HG03521 (cell line): ENCODE data around the gene ARF6.
A peak's percentile ranks its signal among the peaks of the same experiment; 100 is the strongest.
"Not testable (repeated sequence)": the region's sequence is repeated elsewhere in the genome, so short reads cannot be mapped to it uniquely, and the experiment has no call there.

Source experiments
- ATAC-seq: cut with Tn5 transposase; IDR thresholded peaks from one replicate; pipeline ENCODE4 v1.9.1; 2021; ENCODE audit warnings: mild to moderate bottlenecking, moderate library complexity; ENCODE audit not compliant: unreplicated experiment

The ARF6 gene

DNA sequence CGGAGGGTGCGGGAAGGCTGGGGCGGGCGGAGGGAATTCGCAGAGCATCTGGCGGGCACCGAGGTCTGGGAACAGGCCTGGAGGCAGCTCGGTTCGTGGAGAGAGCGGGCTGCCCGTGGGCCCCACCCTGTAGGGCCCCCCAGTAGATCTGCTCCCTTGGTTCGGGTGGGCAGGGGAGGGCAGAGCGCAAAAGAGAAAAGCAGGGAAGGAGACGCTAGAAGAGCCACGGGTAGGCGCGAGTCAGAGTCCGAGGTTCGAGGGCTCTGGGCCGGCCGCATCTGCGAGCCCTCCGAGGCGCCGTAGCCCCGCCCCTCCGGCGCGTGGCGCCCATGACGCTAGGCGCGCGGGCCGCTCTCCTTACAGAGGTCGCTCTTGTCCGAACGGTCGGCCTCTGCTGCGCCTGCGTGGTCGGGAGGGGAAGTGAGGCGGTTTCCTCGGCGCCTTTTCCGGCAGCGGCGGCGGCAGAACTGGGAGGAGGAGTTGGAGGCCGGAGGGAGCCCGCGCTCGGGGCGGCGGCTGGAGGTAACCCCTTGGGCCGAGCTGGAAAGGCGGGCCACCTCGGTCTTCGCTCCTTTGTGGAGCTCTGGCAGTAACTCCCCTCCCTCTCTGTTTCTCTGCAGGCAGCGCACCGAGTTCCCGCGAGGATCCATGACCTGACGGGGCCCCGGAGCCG lies at the start of gene ARF6:
Gene ARF6 (plus strand): TSS at position 447 of the 673 bp plus-strand sequence. CDS start 655 bp downstream, outside the sequence.
- ATAC-seq: peak; percentile 88

DNA sequence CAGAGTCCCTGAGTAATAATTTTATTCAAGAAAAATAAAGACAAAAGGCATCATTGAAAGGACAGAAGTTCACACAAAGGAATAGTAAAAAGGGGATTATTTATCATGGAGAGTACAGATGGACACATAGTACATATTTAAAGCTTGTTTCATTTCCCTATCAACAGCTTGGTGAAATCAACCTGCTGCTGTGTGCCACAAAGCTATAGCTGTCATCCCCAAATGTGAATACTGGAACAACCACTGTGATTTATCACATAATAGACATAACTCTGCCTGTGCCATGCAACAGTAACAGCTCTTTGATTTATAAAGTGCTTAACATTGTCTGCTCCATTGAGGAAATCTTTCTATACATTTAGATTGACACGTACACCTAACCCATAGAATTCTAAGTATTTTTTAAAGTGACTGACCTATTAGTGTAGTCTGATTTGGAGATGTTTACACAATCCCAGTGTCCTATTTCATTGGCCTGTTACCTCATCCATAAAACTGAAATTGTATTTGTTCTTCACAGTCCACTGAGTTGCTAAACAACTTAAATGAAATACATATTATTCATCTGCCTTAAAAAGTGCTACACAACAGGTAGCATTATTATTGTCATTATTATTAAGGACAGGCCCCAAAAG lies 43.6 kb upstream of the ARF6 start:
- no peak for ATAC-seq

DNA sequence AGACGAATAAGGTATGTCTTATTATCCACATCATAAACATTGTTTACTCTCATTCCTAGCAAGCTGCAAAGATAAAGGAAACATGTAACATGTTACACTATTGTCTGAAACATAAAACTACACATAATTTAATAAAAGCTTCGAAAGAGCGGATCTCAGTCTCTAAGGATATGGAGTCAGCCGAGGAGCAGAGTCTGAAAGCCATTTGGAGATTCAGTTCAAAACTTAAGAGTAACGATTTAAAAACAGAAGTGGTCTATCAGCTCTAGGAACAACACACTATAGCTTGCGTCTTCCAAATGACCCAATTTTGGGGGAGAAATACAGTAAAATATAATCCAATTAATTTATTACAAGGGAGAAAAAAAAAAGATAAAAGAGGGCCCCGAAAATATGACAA lies 41.1 kb upstream of the ARF6 start:
- ATAC-seq: no peak

DNA sequence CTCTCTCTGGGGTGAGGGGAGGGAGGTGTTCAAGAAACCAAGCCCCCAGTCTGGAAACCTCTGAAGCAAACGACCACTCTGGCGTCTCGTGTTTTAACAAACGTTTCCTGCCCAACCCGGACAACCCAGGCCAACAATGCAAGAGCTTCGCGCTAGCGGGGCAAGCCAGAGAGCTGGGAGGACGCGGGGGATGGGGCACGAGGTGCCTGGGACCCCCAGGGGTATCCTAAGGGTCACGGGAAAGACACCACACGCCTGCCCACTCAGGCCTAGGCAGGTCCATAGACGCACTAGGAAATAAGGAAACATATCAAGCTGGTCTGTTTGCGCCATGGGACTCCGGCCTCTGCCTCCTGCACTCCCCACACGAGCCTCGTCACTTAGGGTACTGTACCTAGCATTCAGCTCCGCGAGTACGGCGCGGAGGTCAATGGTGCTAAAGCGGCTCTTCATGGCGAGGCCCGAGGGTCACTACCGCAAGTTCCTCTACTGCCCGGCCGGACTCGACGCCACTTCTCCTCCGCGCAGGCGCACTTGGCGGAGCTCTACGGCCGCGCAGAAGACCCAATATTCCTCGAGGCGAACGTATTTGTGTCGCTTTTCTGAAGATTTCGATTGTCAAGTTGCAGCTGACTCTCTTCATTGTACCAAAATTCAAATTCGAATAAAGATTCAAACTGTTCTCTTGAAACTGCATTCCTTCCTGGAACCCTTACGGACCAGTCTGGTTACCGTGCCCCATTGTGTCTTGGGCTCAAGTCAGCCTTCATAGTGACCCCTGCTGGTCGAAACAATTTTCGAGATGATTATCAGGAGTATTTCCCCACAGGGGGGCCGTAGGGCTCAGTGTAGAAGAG lies 40.4 kb upstream of the ARF6 start, which contains the start of gene NEMF:
Gene NEMF (minus strand): TSS at position 488 of the 857 bp plus-strand sequence. CDS start 35 bp downstream, at position 453.
- peak; percentile 66 for ATAC-seq

DNA sequence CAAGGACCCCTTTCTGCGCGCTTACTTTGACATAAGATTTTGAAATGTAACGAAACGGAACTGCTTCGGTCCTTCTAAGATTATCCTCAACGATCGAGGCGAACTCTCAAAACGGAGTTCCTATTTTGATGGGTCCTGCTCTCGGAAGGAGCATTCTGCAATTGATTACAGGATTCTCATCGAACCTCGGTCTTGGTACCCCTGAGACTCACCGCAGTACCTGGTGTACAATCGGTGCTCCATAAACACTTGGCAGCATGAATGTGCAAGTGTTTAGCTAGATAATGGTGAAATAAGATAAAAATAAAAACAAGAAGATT lies 39.8 kb upstream of the ARF6 start:
- ATAC-seq: peak; percentile 10

DNA sequence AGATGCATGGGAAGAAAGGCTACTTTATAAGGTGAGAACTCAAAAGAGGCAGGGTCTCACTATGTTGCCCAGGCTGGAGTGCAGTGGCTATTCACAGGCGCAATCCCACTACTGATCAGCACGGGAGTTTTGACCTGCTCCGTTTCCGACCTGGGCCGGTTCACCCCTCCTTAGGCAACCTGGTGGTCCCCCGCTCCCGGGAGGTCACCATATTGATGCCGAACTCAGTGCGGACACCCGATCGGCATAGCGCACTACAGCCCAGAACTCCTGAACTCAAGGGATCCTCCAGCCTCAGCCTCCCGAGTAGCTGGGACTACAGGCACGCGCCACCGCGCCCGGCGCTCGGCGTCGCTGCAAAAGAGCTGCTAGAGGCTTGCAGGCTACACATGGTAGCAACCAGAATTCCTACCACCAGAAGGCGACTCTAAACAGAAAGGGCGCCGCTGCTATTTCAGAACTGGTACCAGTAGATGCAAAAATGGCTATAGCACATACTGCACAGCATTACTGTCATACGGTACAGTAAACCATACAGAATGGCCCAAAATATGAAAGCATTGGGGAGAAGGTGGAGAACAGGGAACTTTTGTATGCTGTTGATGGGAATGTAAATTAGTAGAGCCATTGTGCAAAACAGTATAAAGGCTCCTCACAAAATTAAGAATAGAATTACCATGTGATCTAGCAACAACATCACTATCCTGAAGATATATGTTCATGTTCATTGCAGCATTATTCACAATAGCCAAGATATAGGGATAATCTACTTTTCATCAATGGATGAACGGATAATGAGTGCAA lies 39.1 kb upstream of the ARF6 start:
- ATAC-seq: peak; percentile 59

DNA sequence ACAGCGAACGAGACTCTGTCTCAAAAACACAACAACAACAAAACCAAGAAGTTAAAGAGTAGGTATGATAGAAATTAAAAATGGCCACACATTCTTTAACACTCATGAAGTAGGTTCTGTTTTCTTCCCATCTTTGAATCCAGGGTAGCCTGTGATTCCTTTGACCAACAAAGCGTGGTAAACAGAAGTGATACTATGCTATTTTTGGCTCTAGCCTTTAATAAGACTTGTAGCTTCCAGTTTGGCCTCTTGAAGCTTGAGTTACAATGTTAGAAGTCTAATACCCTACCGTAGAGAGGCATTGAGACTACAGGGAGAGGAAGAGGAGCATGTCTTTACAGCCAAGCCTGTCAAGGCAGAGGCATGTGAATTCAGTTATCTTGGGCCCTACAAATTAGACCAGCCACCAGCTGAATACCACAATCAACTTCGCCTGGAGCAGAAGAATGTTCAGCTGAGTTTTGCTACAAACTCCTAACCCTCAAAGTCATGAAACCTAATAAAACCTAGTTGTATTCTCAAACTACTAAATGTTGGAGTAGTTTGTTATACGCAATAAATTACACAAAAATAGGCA lies 35.4 kb upstream of the ARF6 start:
- ATAC-seq: no peak

DNA sequence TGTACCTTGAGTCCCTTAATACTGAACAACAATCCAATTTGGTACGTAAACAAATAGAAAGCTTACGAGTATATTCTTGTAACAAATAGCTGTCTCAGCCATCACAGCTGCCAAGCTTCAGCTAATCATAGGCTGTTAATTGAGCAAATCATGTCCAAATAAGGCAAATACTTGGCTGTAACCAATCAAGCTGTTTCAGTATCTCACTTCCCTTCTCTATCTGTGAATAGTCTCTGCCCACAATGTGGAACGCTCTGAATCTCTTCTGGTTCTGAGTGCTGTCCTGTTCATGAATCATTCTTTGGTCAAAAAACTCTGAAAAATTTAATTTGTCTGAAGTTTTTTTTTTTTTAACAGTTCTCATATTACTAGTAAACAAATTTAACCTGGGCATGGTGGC lies 34.5 kb upstream of the ARF6 start:
- ATAC-seq: no peak

DNA sequence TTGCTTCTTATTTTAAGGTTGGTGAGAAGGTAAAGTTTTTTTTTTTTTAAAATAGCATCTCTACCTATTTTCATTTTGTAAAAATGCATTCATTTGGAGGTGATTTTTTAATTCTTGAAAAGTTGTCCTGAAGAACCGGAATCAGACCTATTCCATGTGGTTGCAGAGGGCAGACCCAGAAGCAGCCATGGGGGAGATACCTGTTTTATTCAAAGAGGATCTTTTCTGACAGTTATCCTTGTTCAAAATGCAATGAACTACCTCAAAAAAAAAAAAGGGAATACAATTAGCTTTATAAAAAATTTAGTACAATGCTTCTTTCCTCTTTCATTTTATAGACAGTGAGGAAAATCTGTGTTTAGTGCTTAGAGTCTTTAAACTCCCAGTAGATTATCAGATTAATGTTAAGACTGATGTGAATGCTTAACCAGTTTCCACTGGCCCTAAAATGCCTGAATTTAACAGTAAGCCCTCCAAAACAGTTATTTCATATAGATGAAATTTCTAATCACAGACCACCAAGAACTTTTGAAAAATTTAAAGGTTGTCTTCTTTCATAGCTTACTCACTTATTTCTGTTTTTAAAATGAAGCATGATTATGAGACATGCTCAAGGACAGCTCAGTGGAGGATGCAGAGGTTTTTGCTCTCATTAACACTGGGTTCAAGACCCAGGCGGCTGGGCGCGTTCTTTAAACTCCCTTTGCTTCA lies 31.7 kb upstream of the ARF6 start:
- no peak for ATAC-seq

DNA sequence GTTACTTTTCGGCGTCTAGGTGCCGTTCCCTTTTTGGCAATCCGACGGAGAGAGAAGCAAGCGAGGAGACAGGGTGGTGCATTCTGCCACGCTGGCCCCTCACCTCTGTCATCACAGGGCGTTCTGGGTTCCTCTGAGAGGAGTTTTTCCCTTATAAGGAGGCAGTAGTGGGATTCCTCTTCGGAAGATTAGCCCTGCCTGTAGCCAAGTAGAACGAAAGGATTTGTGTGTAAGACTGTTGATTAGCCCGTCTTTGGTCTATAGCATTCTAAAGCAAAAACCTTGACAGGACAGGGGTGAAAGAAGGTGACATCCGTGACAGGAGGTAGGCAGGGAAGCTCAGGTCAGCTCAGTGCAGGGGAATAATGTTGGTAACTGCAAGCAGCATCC lies 31.2 kb upstream of the ARF6 start:
- ATAC-seq: no peak

DNA sequence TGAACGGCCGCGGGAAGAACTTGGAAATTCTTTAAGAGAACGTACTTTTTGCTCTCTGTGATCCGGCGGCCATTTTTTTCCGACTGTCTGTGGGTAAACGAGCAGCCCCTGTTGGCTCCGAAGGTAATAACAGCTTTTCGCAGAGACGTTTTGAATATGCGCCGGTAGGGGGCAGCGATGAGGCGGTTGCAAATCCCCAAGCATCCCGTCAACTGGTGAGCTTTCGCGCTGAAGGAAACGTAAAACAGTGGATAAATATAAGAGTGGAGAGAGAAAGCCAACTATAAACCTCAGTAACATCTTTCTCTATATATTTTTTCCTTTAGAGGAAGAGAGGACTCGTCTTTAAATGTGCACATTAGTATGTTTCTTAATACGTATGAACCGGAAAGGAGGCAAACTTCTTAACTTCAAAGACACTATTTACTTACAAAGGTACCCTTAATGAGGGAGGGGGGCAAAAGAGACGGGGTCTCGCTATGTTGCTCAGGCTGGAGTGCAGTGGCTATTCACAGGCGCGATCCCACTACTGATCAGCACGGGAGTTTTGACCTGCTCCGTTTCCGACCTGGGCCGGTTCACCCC lies 30.7 kb upstream of the ARF6 start:
- ATAC-seq: peak; percentile 22

DNA sequence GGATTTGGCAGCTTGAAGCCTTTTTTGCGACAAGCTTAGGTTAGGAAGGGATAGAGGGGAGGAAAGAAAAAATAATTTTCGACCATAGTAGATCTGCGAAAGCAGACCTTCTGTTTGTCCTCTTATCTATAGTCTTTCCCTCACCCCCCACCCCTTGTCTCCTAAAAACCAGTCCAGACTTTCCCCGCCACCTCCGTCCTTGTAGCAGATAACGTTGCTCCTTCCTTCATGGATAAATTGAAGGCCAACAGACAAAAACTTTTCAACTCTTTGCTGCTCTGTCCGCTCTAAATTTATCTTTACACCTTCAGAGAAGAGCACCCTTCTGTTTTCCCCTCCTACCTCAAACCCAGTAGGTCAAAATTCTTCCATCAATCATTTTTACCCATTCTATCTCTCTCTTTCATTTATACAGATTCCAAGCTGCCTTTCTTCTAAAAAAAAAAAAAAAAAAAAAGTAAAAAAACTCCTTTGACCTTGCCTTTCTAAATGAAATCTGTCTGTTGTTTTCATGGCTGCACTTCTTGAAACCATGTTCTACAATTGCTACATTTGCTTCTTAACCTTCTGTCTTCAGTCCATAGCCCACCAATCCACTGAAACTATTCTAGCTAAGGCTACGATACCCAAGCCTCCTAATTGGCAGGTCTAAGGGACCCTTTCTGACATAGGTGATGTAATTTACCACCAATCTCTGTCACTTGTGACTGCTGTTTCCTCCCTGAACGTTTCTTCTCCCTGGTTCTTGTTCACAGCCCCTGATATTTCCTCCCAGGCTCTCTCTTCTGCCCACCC lies 29.2 kb upstream of the ARF6 start:
- ATAC-seq: no peak

DNA sequence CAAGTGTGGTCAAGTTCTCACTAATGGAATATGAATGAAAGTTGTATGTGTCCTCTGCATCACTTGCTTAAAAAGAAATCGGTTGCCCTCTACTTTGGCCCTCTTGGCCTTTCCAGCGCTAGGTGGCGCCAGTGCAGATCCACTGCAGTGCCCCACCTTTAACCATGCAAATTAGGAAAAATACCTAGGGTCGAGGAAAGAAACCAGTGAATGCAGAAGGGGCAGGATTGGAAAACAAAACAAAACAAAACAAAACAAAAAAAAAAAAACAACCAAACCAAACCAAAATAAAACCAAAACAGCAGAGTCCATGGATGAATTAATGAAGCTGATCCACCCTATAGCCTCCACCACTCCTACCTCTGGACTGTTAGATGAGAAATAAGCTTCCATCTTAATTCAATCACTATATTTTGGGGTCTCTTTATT lies 27.4 kb upstream of the ARF6 start:
- no peak for ATAC-seq

DNA sequence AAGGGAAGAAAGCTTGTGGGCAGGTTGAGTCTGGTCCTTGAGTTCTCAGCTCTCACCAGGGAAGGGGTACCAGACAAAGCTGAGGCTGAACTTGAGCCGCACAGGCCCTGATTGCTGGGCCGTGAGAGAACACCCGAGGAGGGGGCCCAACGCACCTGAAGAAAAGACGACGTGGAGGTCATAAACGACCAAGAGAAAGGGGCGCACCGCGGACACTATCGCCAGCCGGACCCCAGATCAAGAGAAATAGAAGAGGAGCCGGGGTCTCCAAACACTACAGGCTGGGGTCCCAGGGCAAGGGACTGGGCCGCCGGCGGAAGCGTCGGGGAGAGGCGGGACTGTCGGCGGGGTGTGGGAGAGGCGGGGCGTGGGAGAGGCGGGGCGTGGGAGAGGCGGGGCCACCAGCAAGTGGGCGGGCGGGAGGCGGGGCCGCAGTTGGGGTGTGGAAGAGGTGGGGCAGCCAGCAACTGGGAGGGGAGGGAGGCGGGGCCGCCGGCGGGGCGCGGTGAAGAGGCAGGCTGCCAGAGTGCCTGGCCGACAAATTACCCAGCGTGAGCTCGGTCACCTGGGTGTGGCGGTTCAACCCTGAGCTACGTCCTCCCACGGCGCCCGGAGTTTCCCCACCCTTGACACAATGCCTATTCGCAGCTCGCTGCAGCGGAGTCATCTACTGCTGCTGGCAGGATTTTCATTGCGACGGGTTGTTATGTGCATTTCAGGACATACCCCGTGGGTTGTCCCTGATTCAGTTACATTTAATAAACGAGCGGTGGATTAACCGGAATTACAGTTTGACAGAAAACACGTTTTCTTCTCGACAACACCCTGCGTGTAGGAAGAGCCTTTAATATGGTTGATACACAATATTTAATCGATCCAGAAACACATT lies 24.8 kb upstream of the ARF6 start:
- ATAC-seq: peak; percentile 93

DNA sequence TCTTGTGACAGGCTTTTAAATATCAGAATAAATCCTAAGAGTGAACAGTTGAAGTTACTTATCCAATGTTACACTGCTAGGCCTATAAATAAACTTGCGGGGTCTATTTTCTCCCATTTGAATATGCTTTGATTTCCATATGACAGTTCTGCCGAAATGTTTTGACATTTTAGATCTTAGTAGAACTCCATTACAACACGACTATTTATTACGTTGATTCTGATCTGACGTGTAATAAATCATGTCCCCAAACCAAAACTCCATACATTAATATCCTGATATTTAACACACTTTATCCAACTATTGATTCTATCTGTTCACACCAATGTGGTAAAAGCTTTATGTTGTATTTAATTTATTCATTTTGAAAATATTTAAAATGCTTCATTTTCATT lies 24.2 kb upstream of the ARF6 start:
- no peak for ATAC-seq

DNA sequence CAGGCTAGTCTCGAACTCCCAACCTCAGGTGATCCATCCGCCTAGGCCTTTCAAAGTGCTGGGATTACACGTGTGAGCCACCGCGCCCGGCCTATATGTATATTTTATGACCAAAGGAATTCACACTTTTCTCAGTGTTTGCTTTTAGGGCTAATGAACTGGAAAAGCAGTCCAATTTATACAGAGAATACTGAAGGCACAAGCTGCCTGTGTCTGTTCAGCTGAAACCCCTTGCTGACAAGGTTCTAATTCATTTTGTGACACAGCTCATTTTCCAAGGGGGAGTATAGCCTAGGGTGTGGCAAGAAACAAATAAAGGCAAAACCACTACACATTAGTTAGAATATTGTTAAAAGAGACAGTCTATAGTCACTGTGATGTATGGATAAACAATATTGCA lies 22.0 kb upstream of the ARF6 start:
- no peak for ATAC-seq

DNA sequence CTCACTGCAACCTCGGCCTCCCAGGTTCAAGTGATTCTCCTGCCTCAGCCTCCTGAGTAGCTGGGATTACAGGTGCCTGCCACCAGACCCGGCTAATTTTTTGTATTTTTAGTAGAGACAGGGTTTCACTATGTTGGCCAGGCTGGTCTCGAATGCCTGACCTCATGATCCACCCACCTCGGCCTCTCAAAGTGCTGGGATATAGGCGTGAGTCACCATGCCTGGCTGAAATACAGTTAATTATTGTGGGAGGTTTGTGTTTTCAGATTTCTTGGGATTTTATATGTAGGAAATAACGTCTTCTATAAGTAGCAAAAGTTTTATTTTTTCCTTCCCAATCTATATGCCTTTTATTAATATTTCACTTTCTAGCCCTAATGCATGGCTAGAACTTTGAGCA lies 19.3 kb upstream of the ARF6 start:
- ATAC-seq: not testable (repeated sequence)

DNA sequence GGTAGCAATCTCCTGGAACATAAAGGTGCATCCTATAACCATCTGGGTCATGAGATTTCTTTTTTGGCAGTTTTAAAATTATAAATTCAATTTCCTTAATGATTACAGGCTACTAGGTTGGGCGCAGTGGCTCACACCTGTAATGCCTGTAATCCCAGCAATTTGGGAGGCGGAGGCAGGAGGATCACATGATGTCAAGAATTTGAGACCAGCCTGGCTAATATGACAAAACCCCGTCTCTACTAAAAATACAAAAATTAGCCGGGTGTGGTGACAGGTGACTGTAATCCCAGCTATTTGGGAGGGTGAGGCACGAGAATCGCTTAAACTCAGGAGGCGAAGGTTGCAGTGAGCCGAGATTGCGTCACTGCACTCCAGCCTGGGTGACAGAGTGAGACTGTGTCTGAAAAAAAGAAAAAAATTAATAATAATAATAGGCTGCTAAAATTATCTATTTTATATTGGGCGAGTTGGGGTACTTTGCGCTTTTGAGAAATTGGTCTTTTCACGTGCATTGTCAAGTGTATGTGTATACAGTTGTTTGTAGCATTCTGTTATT lies 17.2 kb upstream of the ARF6 start:
- ATAC-seq: no peak
